Stimulated activated CD4-positive, alpha-beta T cell treated with anti-CD3 and anti-CD28 coated beads, Interleukin-2, amount 100 ng/mL, for 24 hours (primary cell): ENCODE results near the gene AGXT.

Experiments
- DNase-seq, 2 donors: peaks; one replicate each; pipeline ENCODE4 v3.0.0-alpha.2; 2020

The AGXT gene

GRCh38 chr2:240886678-240887609 is 18.3 kb downstream of the AGXT start:
- DNase-seq, result no peak

- DNase-seq, result no peak
Measured at GRCh38 chr2:240887631-240888030, 19.0 kb downstream of the AGXT start.

- no peak for DNase-seq
Measured at GRCh38 chr2:240888130-240888889, 19.7 kb downstream of the AGXT start.

- no peak for DNase-seq
Measured at GRCh38 chr2:240888890-240889573, 20.4 kb downstream of the AGXT start.

GRCh38 chr2:240889601-240890560 is 21.3 kb downstream of the AGXT start:
- no peak for DNase-seq

GRCh38 chr2:240890691-240891090 is 22.1 kb downstream of the AGXT start:
- no peak for DNase-seq

GRCh38 chr2:240891492-240892340 is 23.1 kb downstream of the AGXT start:
- no peak for DNase-seq

- DNase-seq, result no peak
Measured at GRCh38 chr2:240892356-240892755, 23.7 kb downstream of the AGXT start.

GRCh38 chr2:240892925-240893324 is 24.3 kb downstream of the AGXT start:
- no peak for DNase-seq

- peak; percentile 46 to 78 for DNase-seq
Measured at GRCh38 chr2:240893363-240893844, 24.8 kb downstream of the AGXT start.

GRCh38 chr2:240894006-240894405 is 25.4 kb downstream of the AGXT start:
- no peak for DNase-seq

GRCh38 chr2:240894836-240895558 is 26.4 kb downstream of the AGXT start:
- DNase-seq, result no peak

- DNase-seq, result no peak
Measured at GRCh38 chr2:240895656-240896388, 27.2 kb downstream of the AGXT start, which contains the start of gene MAB21L4. Gene MAB21L4 (minus strand): TSS chr2:240896156. CDS start chr2:240895997, 159 bp downstream.

GRCh38 chr2:240896394-240896793 is 27.8 kb downstream of the AGXT start:
- no peak for DNase-seq

- DNase-seq, result no peak
Measured at GRCh38 chr2:240896871-240897692, 28.5 kb downstream of the AGXT start.

- DNase-seq, result no peak
Measured at GRCh38 chr2:240898108-240898730, 29.6 kb downstream of the AGXT start.

- DNase-seq, result no peak
Measured at GRCh38 chr2:240898731-240899467, 30.3 kb downstream of the AGXT start.
